Upper lobe of right lung (tissue), 1 donor: ENCODE results near the gene TBX10. TPM values are rescaled to one million over a fixed set of nuclear protein-coding genes. Genes with fewer than 3 reads are reported as not detected.
"Not testable (repeated sequence)": the region's sequence is repeated elsewhere in the genome, so short reads cannot be mapped to it uniquely, and the experiment has no call there.

Source experiments
- ATAC-seq: fragments of 200-7000 bp; cut with Tn5 transposase; one replicate; pipeline ENCODE4 v1.9.1; 2020; ENCODE audit warnings: mild to moderate bottlenecking, moderate library complexity
- DNase-seq: peaks from one replicate; pipeline ENCODE4 v3.0.0-alpha.2; 2020
- H3K27ac ChIP-seq: fragments of 200-600 bp; one replicate; pipeline ENCODE4 v1.8.0; 2022
- H3K27me3 ChIP-seq: fragments of 200-600 bp; one replicate; pipeline ENCODE4 v1.8.0; 2022; ENCODE audit warnings: mild to moderate bottlenecking
- H3K36me3 ChIP-seq: fragments of 200-600 bp; one replicate; pipeline ENCODE4 v1.8.0; 2022
- H3K4me1 ChIP-seq: fragments of 200-600 bp; one replicate; pipeline ENCODE4 v1.8.0; 2022
- H3K4me3 ChIP-seq: fragments of 200-600 bp; one replicate; pipeline ENCODE4 v1.8.0; 2022; ENCODE audit warnings: mild to moderate bottlenecking
- H3K9me3 ChIP-seq: fragments of 200-600 bp; one replicate; pipeline ENCODE4 v1.8.0; 2022
- CTCF ChIP-seq: fragments of 200-600 bp; IDR thresholded peaks from one replicate; pipeline ENCODE4 v1.8.0; 2022; ENCODE audit warnings: antibody characterized with exemption
- intact Hi-C: fragments of 100-400 bp; cut with DNase I; formaldehyde crosslinking; loops from one replicate; pipeline ENCODE4 v1.11.0; 2022
- total RNA-seq: library from RNA; stranded (reverse); fragmentation: NEBNext Ultra II Directional; extraction: Animal tissue kit (Norgen Biotek cat#: 25700); gene quantifications from one replicate; pipeline ENCODE4 v1.2.1, GENCODE V29; 2021
- donor health status: DM: no; HTN: yes; CAD: no; lungs with severe emphysema.

TBX10 gene
- total RNA-seq, 1 donor from 2014 or later, result not detected

DNA sequence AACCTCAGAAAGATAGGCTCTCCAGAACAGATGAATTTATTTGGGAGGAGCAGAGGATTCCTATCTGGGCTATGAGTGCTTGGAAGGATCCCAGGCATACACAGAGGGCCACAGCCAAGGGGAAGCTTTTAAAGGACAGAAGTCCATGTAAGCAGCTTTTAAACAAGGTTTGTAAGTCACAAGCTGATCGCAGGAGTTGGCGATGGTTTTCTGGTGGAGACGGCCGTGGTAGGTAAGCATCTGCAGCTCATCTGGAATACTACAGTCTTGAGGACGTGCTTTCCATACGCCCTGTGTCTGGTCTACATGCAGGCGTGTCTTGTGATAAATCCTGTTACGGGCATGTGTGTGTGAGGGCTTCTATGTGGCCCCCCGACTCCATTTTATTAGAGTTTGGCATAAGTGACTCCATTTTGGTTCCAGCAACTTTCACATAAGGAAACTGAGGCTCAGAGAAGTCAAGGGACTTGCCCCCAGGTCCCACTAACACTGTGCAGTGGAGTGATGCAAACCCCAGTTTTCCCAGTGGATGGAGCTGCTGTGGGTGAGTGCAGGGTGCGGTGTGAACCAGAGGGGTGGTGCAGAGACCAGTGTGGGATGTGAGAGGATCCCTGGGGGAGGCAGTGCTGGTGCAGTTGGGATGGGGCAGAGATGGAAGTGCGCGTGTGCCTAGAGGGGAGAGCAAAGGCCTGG lies 22.7 kb upstream of the TBX10 start:
- TF ChIP-seq CTCF, result no peak
- intact Hi-C loops, result no loop called here
- DNase-seq (peak; percentile 30), ATAC-seq (no peak)
- Histone ChIP-seq H3K4me1 (no peaks in the 10 kb centered on the region), H3K27me3 (no peaks in the 10 kb centered on the region), H3K9me3 (no peaks in the 10 kb centered on the region), H3K36me3 (no peaks in the 10 kb centered on the region), H3K27ac (no peak overlapping the region), H3K4me3 (no peak overlapping the region)

DNA sequence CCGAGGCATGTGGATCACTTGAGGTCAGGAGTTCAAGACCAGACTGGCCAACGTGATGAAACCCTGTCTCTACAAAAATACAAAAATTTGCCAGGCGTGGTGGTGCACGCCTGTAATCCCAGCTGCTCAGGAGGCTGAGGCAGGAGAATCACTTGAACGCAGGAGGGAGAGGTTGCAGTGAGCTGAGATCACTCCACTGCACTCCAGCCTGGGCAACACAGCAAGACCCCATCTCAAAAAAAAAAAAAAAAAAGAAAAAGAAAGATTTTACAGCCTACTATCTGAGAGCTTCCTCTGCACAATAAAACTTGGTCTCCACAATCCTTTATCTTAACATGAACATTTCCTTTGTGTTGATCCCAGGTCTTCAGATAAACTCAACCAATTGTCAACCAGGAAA lies 21.2 kb upstream of the TBX10 start:
- H3K27me3 ChIP-seq, H3K36me3 ChIP-seq, H3K4me3 ChIP-seq, intact Hi-C loops, H3K9me3 ChIP-seq, DNase-seq, H3K4me1 ChIP-seq, ATAC-seq, H3K27ac ChIP-seq: not testable (repeated sequence)

DNA sequence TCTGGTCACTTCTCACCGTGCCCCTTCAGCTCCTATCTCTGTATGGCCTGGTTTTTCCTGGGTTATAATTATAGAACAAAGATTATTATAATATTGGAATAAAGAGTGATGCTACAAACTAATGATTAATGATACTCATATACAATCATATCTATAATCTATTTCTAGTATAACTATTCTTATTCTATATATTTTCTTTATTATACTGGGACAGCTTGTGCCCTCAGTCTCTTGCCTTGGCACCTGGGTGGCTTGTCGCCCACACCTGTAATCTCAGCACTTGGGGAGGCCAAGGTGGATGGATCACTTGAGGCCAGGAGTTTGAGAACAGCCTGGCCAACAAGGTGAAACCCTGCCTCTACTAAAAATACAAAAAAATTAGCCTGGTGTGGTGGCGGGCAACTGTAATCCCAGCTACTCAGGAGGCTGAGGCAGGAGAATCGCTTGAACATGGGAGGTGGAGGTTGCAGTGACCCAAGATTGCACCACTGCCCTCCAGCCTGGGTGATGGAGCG lies 20.1 kb upstream of the TBX10 start:
- H3K27me3 ChIP-seq, H3K36me3 ChIP-seq, H3K27ac ChIP-seq, H3K9me3 ChIP-seq, H3K4me3 ChIP-seq, ATAC-seq, intact Hi-C loops, H3K4me1 ChIP-seq: not testable (repeated sequence)
- peak; percentile 42 for TF ChIP-seq CTCF
- DNase-seq, result peak; percentile 12

GRCh38 chr11:67657300-67657699 lies 17.7 kb upstream of the TBX10 start:
- DNase-seq (no peak), ATAC-seq (no peak)
- H3K4me3 ChIP-seq, result no peak overlapping the region
- H3K4me1 ChIP-seq, result no peaks in the 10 kb centered on the region
- no peak overlapping the region for H3K27ac ChIP-seq
- no peak for TF ChIP-seq CTCF
- no peaks in the 10 kb centered on the region for H3K36me3 ChIP-seq
- intact Hi-C loops, result no loop called here
- no peaks in the 10 kb centered on the region for H3K9me3 ChIP-seq
- H3K27me3 ChIP-seq, result no peaks in the 10 kb centered on the region

GRCh38 chr11:67656278-67656922 lies 16.8 kb upstream of the TBX10 start:
- DNase-seq (no peak), ATAC-seq (no peak)
- Histone ChIP-seq H3K36me3 (no peaks in the 10 kb centered on the region), H3K27me3 (no peaks in the 10 kb centered on the region), H3K27ac (no peak overlapping the region), H3K4me3 (no peak overlapping the region), H3K4me1 (no peaks in the 10 kb centered on the region), H3K9me3 (no peaks in the 10 kb centered on the region)
- TF ChIP-seq CTCF, result no peak
- intact Hi-C loops, result no loop called here

DNA sequence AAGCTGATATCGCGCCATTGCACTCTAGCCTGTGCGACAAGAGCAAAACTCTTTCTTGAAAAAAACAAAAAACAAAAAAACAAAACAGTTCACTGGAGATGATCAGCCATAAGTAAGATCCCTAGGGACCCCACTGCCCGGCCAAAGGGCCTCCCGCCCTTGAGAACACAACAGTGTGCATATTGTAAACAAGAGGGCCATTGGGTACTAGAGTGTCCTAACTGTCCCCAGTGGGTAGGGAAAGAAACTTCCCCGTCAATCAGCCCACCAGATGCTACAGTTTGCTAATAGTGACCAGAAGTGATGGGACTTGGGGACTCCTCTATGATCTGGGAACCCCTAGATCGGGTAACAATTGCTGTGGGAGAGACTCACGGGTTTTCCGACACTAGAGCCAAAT lies 14.7 kb upstream of the TBX10 start:
- Histone ChIP-seq H3K27me3 (no peaks in the 10 kb centered on the region), H3K4me3 (no peak overlapping the region), H3K27ac (no peak overlapping the region), H3K9me3 (no peaks in the 10 kb centered on the region), H3K4me1 (no peaks in the 10 kb centered on the region), H3K36me3 (no peaks in the 10 kb centered on the region)
- ATAC-seq (no peak), DNase-seq (peak; percentile 10)
- no peak for TF ChIP-seq CTCF
- intact Hi-C loops, result no loop called here
